Neural progenitor cell (in vitro differentiated cells): ENCODE data around the gene SLC26A4. TPM values are rescaled to one million over a fixed set of nuclear protein-coding genes. Genes with fewer than 3 reads are reported as not detected.
A peak's percentile ranks its signal among the peaks of the same experiment; 100 is the strongest.

Experiments
- DNase-seq: peaks from one replicate; pipeline ENCODE4 v3.0.0-alpha.2; 2016; ENCODE audit warnings: low spot score
- H2AFZ ChIP-seq: fragments of 200-600 bp; sonication (generic); replicated peaks from 2 replicates; pipeline ENCODE4 v1.6.1; 2016; ENCODE audit warnings: antibody characterized with exemption
- H3F3A ChIP-seq: fragments of 200-600 bp; sonication (generic); 2 replicates; pipeline ENCODE4 v1.6.1; 2016; ENCODE audit warnings: antibody characterized with exemption, low read depth
- H3K27ac ChIP-seq: fragments of 200-600 bp; sonication (generic); 2 replicates; pipeline ENCODE4 v1.5.1; 2016; ENCODE audit warnings: mild to moderate bottlenecking
- H3K27me3 ChIP-seq: fragments of 200-600 bp; sonication (generic); 2 replicates; pipeline ENCODE4 v1.6.1; 2016; ENCODE audit warnings: mild to moderate bottlenecking, moderate library complexity
- H3K36me3 ChIP-seq: fragments of 200-600 bp; sonication (generic); 2 replicates; pipeline ENCODE4 v1.5.1; 2016
- H3K4me1 ChIP-seq: fragments of 200-600 bp; sonication (generic); 2 replicates; pipeline ENCODE4 v1.6.1; 2016; ENCODE audit warnings: mixed run types
- H3K4me2 ChIP-seq: fragments of 200-600 bp; sonication (generic); 2 replicates; pipeline ENCODE4 v1.6.1; 2016
- H3K4me3 ChIP-seq: fragments of 200-600 bp; sonication (generic); 2 replicates; pipeline ENCODE4 v1.5.1; 2016
- H3K79me2 ChIP-seq: fragments of 200-600 bp; sonication (generic); 2 replicates; pipeline ENCODE4 v1.6.1; 2016; ENCODE audit warnings: low read depth
- H3K9ac ChIP-seq: fragments of 200-600 bp; sonication (generic); 2 replicates; pipeline ENCODE4 v1.6.1; 2016
- H3K9me3 ChIP-seq: fragments of 200-600 bp; sonication (generic); 2 replicates; pipeline ENCODE4 v1.5.1; 2016; ENCODE audit warnings: low read depth
- H4K20me1 ChIP-seq: fragments of 200-600 bp; sonication (generic); 2 replicates; pipeline ENCODE4 v1.6.1; 2016; ENCODE audit warnings: low read depth
- H3K27ac Mint-ChIP-seq: 3 replicates; pipeline ENCODE4 v1.8.0; 2021; ENCODE audit warnings: mixed read lengths
- H3K27me3 Mint-ChIP-seq: 2 replicates; pipeline ENCODE4 v1.8.0; 2022; ENCODE audit warnings: low read depth, mild to moderate bottlenecking, inconsistent platforms, moderate library complexity, mixed read lengths; ENCODE audit not compliant: insufficient read depth
- H3K36me3 Mint-ChIP-seq: 3 replicates; pipeline ENCODE4 v1.8.0; 2021; ENCODE audit warnings: mixed read lengths
- H3K4me1 Mint-ChIP-seq: 3 replicates; pipeline ENCODE4 v1.8.0; 2021; ENCODE audit warnings: mixed read lengths
- H3K4me3 Mint-ChIP-seq: 3 replicates; pipeline ENCODE4 v1.8.0; 2021; ENCODE audit warnings: mild to moderate bottlenecking, moderate library complexity, mixed read lengths
- H3K9me3 Mint-ChIP-seq: 3 replicates; pipeline ENCODE4 v1.8.0; 2020; ENCODE audit warnings: mixed read lengths
- EZH2 ChIP-seq: fragments of 200-600 bp; sonication (generic); IDR thresholded peaks from 2 replicates; pipeline ENCODE4 v1.6.1; 2017; ENCODE audit warnings: antibody characterized with exemption, mild to moderate bottlenecking, moderate library complexity
- EZH2phosphoT487 ChIP-seq: fragments of 200-600 bp; sonication (generic); IDR thresholded peaks from 2 replicates; pipeline ENCODE4 v1.6.1; 2017; ENCODE audit warnings: antibody characterized with exemption
- total RNA-seq: library from RNA; depleted of rRNA; stranded (reverse); fragments of >200 nt; gene quantifications from 2 replicates; pipeline ENCODE4 v1.2.3, GENCODE V29; 2015; ENCODE audit warnings: low replicate concordance
- TF ChIP-seq, protein P1 (sequence below): fragments of 200-600 bp; sonication (generic); IDR thresholded peaks from 2 replicates; pipeline ENCODE4 v1.5.1; 2017; ENCODE audit warnings: antibody characterized with exemption, mild to moderate bottlenecking

SLC26A4 gene
- total RNA-seq, 1 donor from 2014 or later, result 0.02 TPM

DNA sequence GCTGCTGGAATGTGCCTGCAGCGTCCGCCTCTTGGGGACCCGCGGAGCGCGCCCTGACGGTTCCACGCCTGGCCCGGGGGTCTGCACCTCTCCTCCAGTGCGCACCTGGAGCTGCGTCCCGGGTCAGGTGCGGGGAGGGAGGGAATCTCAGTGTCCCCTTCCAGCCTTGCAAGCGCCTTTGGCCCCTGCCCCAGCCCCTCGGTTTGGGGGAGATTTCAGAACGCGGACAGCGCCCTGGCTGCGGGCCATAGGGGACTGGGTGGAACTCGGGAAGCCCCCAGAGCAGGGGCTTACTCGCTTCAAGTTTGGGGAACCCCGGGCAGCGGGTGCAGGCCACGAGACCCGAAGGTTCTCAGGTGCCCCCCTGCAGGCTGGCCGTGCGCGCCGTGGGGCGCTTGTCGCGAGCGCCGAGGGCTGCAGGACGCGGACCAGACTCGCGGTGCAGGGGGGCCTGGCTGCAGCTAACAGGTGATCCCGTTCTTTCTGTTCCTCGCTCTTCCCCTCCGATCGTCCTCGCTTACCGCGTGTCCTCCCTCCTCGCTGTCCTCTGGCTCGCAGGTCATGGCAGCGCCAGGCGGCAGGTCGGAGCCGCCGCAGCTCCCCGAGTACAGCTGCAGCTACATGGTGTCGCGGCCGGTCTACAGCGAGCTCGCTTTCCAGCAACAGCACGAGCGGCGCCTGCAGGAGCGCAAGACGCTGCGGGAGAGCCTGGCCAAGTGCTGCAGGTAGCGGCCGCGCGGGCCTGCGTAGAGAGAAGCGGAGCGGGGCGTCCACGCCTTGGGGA lies 645 bp downstream of the SLC26A4 start:
- H4K20me1 ChIP-seq, result peaks cover 29% of the 10 kb centered on the region
- H3K27me3 Mint-ChIP-seq, result peaks cover 44% of the 10 kb centered on the region
- H3K27ac ChIP-seq, result no peak overlapping the region
- no peaks in the 10 kb centered on the region for H3K9me3 ChIP-seq
- H3K4me1 Mint-ChIP-seq, result peaks cover 12% of the 10 kb centered on the region
- H3K36me3 Mint-ChIP-seq, result no peaks in the 10 kb centered on the region
- H3K4me1 ChIP-seq, result peaks cover 13% of the 10 kb centered on the region
- no peaks in the 10 kb centered on the region for H3K9me3 Mint-ChIP-seq
- H3K4me3 ChIP-seq, result peak overlapping the region; percentile 52
- H3K36me3 ChIP-seq, result no peaks in the 10 kb centered on the region
- peaks cover 95% of the 10 kb centered on the region for H3K27me3 ChIP-seq
- peak overlapping the region; percentile 95 for H3K4me2 ChIP-seq
- DNase-seq, result peak; percentile 81
- H3K4me3 Mint-ChIP-seq, result peak overlapping the region; percentile 87
- TF ChIP-seq EZH2phosphoT487, result peak; percentile 68
- TF ChIP-seq, protein P1, sequence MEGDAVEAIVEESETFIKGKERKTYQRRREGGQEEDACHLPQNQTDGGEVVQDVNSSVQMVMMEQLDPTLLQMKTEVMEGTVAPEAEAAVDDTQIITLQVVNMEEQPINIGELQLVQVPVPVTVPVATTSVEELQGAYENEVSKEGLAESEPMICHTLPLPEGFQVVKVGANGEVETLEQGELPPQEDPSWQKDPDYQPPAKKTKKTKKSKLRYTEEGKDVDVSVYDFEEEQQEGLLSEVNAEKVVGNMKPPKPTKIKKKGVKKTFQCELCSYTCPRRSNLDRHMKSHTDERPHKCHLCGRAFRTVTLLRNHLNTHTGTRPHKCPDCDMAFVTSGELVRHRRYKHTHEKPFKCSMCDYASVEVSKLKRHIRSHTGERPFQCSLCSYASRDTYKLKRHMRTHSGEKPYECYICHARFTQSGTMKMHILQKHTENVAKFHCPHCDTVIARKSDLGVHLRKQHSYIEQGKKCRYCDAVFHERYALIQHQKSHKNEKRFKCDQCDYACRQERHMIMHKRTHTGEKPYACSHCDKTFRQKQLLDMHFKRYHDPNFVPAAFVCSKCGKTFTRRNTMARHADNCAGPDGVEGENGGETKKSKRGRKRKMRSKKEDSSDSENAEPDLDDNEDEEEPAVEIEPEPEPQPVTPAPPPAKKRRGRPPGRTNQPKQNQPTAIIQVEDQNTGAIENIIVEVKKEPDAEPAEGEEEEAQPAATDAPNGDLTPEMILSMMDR, result peak; percentile 30
- TF ChIP-seq EZH2, result peak; percentile 74
- no peaks in the 10 kb centered on the region for H3K79me2 ChIP-seq
- H3K27ac Mint-ChIP-seq, result no peak overlapping the region
- no peaks in the 10 kb centered on the region for H3F3A ChIP-seq
- H2AFZ ChIP-seq, result peak overlapping the region; percentile 11
- no peak overlapping the region for H3K9ac ChIP-seq

- Histone ChIP-seq H3F3A (no peaks in the 10 kb centered on the region), H3K4me2 (peak overlapping the region; percentile 95), H3K27me3 (peaks cover 93% of the 10 kb centered on the region), H3K36me3 (no peaks in the 10 kb centered on the region), H3K27ac (no peak overlapping the region), H2AFZ (peak overlapping the region; percentile 11), H3K9ac (no peak overlapping the region), H3K79me2 (no peaks in the 10 kb centered on the region), H3K9me3 (no peaks in the 10 kb centered on the region), H4K20me1 (peaks cover 29% of the 10 kb centered on the region), H3K4me3 (peak overlapping the region; percentile 52), H3K4me1 (peaks cover 13% of the 10 kb centered on the region)
- H3K9me3 Mint-ChIP-seq, result no peaks in the 10 kb centered on the region
- H3K4me3 Mint-ChIP-seq, result peak overlapping the region; percentile 87
- peak; percentile 67 for TF ChIP-seq EZH2phosphoT487
- TF ChIP-seq, protein P1, result no peak
- peak; percentile 46 for TF ChIP-seq EZH2
- no peak overlapping the region for H3K27ac Mint-ChIP-seq
- peaks cover 12% of the 10 kb centered on the region for H3K4me1 Mint-ChIP-seq
- DNase-seq, result peak; percentile 10
- no peaks in the 10 kb centered on the region for H3K36me3 Mint-ChIP-seq
- peaks cover 44% of the 10 kb centered on the region for H3K27me3 Mint-ChIP-seq
Measured at GRCh38 chr7:107661865-107662379, 1.3 kb downstream of the SLC26A4 start.

DNA sequence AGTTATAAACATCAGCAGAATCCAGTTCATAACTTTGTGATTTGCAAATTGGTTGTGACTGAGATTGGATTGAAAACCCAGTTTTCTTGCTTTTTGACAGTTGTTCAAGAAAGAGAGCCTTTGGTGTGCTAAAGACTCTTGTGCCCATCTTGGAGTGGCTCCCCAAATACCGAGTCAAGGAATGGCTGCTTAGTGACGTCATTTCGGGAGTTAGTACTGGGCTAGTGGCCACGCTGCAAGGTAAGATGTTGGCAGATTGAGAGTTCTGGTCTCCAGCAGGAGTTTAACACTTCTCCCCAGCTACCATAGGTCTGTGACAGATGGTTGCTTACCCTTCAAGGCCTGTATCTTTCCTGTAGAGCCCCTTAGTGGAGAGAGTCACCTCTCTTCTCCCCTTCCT lies 2.6 kb downstream of the SLC26A4 start:
- no peak overlapping the region for H3K4me3 ChIP-seq
- no peaks in the 10 kb centered on the region for H3F3A ChIP-seq
- no peaks in the 10 kb centered on the region for H3K36me3 ChIP-seq
- no peak overlapping the region for H3K4me2 ChIP-seq
- H3K9me3 ChIP-seq, result no peaks in the 10 kb centered on the region
- Mint-ChIP-seq H3K36me3 (no peaks in the 10 kb centered on the region), H3K4me1 (peaks cover 12% of the 10 kb centered on the region), H3K9me3 (no peaks in the 10 kb centered on the region), H3K27me3 (peaks cover 42% of the 10 kb centered on the region), H3K27ac (no peak overlapping the region), H3K4me3 (no peak overlapping the region)
- no peaks in the 10 kb centered on the region for H3K79me2 ChIP-seq
- no peak overlapping the region for H2AFZ ChIP-seq
- H3K27ac ChIP-seq, result no peak overlapping the region
- peaks cover 29% of the 10 kb centered on the region for H4K20me1 ChIP-seq
- H3K9ac ChIP-seq, result no peak overlapping the region
- TF ChIP-seq EZH2phosphoT487 (no peak), EZH2 (no peak)
- TF ChIP-seq, protein P1, result no peak
- peaks cover 82% of the 10 kb centered on the region for H3K27me3 ChIP-seq
- no peak for DNase-seq
- peaks cover 13% of the 10 kb centered on the region for H3K4me1 ChIP-seq
